Superior temporal gyrus (tissue), 1 donor: ENCODE results near the gene RAPSN.

Experiments used
- DNase-seq: peaks from one replicate; pipeline ENCODE4 v3.0.0-alpha.2; 2016; ENCODE audit errors: extremely low spot score

The RAPSN gene

DNA sequence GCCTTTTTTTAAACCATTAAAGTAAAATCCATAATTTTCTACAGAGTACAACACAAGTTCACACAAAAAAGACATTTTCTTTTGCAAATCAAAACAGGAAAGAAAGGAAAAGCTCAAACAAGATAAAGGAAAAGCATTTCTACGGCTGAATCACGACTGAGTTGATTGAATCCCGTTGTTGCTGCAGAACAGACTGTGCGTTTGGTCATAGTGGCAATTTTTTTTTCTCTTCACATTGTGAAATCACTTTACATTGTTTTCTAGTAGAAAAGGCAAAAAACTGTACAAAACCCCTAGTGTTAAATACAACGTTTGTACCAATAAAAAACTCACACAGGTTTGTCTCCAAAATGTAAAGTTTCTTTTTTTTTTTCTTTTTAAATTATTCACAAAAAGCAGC lies 17.3 kb upstream of the RAPSN start:
- peak; percentile 48 for DNase-seq

DNA sequence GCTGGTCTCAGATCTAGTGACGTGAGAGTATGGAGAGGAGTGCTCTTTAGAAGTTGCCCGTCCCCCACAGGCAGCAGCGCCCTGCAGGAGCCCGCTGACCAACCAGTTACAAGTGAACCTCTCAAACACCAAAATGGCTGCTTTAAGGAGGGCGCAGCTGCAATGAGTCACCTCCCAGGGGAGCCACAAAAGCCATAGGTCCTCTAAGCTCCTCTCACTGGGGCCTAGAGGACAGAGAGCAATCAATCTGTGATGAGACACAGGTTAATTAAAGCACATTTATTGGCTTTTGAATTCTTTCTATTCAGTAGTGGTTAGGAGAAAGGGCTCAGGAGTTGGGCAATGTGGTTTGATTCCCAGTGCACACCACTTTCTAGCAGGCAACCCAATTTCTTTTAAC lies 15.5 kb upstream of the RAPSN start:
- DNase-seq = no peak

DNA sequence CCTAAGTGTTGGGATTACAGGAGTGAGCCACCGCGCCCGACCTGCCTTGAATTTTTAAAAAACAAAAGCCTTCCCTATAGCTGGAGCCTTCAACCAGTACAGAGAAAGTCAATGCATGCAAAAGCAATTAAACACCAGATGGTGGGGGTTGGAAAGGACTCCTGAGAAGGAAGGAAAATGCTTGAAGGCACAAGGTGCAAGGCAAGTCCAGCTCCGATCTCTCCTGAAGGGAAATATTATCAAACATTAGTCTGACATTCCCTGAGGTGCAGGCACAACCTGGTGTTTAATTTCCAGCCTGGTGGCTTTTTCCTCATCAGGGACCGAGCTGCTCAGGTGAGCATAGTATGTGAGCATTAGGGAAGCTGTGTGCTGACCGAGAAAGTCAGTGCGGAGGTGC lies 12.9 kb upstream of the RAPSN start:
- DNase-seq = no peak

DNA sequence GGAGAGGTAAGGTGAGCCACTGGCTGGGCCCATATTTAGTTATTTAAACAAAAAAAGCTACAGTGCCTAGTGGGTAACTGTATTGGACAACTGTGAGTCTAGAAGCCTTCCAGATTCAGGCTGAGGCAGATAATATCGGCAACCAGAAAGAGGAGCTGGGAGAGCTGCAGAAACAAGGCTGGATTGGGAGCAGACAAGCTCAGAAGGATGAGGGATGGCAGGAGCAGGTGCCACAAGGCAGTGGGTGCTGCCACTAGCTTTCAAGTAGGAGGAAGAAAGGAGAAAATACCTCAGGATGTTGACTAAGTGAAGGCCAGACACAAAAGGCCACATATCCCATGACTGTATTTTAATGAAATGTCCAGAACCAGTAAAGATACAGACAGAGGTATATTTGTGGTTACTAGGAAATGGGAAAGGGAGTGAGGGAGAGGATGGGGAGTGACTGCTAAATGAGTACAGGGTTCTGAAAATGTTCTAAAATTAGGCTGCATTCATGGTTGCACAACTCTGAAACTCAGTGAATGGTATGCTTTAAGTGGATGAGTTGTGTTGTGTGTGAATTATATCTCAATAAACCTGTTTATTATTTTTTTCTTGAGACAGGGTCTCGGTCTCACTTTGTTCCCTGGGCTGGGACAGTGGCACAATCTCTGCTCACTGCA lies 11.8 kb upstream of the RAPSN start:
- DNase-seq = no peak

DNA sequence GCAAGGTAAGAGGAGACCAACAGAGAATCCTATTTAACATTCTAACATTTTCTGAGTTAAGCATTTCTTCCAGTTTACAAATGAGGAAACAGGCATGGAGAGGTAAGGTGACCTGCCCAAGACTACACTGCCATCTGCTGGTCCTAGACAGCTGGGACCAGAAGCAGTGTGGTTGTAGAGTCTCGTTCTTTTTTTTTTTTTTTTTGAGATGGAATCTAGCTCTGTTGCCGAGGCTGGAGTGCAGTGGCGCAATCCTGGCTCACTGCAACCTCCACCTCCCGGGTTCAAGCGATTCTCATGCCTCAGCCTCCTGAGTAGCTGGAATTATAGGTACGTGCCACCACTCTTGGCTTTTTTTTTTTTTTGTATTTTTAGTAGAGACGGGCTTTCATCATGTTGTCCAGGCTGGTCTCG lies 5.3 kb upstream of the RAPSN start:
- DNase-seq = peak; percentile 84

DNA sequence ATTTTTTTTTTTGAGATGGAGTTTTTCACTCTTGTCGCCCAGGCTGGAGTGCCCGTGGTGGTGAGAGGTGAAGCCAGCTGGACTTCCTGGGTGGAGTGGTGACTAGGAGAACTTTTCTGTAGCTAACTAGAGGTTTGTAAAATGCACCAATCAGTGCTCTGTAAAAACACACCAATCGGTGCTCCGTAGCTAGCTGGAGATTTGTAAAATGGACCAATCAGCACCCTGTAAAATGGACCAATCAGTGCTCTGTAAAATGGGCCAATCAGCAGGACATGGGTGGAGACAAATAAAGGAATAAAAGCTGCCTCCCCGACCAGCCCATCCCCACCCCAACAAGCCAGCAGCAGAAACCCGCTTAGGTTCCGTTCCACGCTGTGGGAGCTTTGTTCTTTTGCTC lies 4.4 kb upstream of the RAPSN start:
- DNase-seq = no peak

DNA sequence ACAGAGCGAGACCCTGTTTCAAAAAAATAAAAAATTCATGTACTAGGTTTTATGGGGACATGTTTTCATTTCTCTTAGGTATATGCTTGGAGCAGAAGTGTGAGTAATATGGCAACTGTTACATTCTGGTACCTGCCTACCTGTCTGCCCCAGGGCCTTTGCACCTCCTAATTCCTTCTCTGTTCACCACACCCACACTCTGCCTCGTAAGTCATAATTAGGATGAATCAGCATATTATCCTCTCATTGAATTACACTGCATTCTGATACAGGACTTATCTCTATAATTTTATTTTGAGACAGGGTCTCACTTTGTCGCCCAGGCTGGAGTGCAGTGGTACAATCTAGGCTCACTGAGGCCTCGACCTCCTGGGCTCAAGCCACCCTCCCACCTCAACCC lies 3.1 kb upstream of the RAPSN start:
- no peak for DNase-seq

DNA sequence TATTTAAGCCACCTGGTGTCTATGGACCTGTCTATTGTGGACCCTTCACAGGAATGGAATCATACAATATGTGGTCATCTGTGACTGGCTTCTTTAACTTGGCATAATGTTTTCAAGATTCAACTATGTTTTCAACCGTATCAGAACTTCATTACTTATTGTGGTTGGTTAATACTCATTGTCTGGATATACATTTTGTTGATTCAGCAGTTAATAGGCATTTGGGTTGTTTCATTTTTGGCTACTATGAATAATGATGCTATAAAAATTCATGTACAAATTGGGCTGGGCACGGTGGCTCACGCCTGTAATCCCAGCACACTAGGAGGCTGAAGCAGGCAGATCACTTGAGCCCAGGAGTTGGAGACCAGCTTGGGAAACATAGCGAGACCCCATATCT lies 2.5 kb upstream of the RAPSN start:
- DNase-seq = no peak

DNA sequence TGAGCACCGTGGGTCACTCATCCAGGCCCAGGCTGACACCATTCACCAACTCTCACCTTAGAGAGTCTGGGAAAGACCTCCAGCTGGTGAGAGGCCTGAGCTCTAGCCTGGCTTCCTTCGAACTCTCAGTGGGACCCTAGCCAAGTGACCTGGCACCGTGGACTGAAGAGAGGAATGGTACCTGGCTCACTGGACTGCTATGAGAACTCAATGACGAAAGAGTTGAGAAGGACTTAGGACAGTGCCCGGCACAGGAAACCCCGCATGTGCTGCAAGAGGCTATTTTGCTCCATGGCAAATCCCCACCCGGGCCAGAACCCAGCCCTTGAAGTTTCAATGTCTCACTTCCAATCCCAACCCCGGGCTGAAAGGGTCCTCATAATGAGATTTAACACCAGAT lies 605 bp upstream of the RAPSN start:
- DNase-seq = no peak

DNA sequence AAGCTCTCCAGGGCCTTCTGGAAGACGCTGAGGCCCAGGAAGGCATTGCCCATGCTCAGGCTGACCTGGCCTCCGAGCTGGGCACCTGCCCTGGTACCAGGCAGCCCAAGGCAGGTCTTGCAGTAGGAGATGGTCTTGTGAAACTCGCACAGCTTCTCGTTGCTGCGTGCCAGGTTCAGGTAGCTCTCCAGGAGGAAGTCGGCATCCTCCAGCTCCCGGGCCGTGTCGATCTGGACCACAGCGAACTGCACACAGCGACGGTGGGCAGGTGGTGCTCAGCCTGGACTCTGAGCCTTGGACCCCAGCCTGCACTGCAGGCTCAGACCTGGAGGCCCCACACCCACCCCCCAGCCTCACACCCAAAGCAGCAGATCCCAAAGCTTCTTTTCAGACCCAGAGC lies 1.0 kb downstream of the RAPSN start:
- DNase-seq = no peak

DNA sequence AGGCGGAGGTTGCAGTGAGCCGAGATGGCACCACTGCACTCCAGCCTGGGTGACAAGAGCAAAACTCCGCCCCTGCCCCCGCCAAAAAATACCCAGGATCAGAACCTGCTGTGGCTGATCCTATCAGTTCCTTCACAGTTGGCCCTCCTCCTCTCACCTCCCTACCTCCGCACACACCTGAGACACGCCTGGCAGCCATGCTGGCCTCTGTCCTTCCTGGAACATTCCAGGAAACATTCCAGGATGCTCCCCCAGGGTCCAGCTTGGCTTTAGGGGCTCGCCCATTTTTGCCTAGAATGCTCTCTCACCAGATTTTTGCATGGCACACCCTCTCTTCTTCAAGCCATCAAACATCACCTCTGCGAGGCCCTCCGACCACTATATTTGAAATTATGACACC lies 2.1 kb downstream of the RAPSN start:
- no peak for DNase-seq

DNA sequence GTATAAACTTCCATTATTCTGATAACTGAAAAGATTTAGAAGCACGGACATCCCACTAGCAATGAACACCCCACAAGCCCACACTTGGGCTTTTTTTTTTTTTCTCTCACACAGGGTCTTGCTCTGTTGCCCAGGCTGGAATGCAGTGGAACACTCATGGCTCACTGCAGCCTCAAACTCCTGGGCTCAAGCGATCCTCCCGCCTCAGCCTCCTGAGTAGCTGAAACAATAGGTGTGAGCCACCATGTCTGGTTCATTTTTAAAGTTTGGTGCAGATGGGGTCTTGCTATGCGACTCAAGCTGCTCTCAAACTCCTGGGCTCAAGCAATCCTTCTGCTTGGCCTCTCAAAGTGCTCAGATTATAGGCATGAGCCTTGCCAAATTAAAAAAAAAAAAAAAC lies 3.1 kb downstream of the RAPSN start:
- no peak for DNase-seq

DNA sequence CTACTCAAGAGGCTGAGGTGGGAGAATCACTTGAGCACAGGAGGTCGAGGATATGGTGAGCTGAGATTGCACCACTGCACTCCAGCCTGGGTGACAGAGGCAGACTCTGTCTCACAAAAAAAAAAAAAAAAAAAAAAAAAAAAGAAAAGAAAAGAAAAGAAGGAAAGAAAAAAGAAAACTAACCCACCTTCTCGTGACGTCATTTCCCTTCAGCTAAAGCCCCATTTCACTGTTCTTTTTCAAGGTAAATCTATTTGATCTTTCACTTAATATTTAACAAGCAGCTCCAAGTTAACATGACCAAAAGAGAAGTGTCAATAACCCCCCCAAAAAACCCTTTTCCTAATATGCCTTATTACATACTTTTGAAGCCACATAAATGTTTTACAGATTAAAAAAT lies 5.1 kb downstream of the RAPSN start:
- DNase-seq = no peak

DNA sequence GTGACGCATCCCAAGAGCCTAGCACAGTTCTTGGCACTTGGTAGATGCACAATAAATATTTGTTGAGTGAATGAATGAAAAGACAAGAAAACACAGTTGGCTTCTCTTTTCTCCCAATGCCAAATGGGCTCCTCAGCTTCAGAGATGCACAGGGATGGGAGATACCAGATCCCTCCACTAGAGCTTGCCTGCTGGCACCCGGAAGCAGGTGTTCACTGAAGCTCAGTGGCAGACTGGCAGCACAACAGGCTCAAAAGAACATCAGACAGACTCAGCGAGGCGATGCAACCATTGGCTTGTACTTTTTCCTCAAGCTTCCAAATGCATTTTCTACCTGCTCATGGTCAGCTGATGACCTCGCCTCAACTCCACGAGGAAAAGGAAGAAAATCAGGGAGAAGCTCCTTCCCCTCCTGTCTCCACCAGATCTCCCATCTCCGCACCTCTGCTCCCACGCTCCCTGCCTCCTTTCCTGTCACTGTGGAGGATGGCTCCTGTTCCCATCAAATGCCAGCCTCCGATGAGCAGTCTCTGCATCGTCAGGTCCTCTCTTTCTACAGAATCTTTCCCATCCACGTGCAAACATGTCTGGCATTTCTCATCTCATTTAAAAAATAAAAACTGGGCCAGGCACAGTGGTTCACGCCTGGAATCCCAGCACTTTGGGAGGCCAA lies 5.8 kb downstream of the RAPSN start:
- DNase-seq = peak; percentile 30

DNA sequence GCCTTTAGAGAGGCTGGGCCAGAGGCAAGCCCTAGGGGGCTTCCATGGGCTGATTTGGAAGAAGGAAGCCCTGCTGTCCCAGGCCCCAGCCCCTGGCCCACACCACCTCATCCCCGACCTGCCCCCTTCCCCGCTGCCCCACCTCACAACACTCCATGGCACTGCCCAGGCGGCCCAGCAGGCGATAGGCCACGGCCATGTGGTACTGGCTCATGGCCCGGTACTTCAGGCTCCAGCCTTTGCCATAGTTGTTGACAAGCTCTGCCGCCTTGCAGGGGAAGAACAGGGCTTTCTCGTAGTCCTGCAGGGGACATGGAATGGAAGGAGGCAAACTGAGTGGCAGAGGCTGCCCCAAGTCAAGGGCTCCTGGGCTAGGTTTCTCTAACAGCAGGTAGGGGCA lies 6.4 kb downstream of the RAPSN start:
- peak; percentile 38 for DNase-seq

DNA sequence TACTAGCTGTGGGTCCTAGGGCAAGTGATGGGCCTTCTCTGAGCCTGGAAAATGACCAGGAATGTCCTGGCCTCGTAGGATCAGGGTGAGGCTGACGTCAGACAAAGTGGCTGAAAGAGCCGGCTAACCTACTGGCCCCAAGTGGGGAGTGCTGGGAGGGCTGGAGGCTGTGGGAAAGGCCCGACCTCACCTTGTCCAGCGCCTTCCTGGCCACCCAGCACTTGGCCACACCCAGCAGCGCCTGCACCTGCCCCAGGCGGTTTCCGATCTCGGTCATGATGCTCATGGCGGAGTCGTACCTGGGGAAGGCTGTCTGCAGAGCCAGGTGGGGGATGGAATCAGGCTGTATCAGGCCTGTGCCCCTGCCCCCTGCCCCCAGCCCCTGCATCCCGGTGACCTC lies 7.5 kb downstream of the RAPSN start:
- no peak for DNase-seq

DNA sequence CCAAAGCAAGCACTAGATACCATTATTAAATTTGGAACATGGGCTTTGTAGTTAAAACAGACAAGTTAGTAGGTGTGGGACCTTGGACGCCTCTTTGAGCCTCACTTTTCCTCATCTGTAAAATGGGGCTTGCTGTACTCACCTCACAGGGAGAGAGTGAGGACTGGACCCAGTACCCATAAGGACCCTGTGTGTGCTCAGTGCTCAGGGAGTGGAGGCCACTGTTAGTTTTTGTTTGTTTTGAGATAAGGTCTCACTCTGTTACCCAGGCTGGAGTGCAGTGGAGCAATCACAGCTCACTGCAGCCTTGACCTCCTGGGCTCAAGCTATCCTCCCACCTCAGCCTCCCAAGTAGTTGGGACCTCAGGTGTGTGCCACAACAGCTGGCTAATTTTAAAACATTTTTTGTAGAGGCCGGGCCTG lies 8.9 kb downstream of the RAPSN start:
- no peak for DNase-seq

DNA sequence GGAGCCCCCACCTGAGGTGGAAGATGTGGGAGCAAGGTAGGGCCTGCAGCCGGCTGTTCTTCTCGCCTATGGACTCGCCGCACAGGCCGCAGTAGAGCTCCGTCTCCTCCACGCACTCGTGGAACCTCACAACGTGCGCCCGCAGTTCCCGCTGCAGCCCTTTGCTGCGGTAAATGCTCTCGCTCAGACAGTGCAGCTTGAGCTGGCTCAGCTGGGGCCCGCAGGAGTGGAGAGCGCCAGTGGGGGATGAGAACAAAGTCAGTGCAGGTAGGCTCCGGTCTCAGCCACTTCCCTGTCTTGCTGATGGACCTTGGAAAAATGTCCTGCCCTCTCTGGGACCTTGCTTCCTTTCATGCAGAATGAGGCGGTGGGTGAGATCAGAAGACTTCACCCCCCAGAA lies 10.2 kb downstream of the RAPSN start:
- DNase-seq = no peak

DNA sequence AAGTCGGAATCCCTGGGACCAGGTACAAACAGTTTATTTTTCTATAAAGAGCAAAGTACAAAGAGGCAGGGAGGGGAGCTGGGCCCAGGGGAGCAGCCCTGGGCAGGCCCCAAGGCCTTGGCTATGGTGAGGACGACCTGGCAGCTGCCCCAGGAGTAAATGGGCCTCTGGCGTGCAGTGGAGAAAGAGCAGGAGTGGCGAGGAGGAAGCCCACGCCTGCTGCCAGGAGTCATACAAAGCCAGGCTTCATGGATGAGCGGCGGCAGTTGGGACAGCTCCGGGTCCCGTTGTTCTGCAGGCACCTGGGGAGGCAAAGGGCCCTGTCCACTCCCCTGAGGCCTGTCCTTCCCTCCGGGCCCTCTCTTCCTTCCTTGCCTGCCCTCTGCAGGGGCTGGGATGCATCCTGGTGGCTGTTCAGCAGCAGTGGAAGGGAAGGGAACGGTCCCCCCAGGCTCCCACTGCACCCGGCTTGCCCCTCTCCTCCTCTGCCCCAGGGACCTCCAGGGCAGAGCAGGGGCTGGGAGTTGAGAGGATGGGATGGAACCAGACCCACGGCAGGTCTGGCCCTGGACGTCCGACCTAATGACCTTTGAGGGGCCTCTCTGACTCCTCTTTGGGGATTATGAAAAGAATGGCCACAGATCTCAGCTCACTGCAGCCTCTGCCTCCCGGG lies 11.1 kb downstream of the RAPSN start:
- no peak for DNase-seq

DNA sequence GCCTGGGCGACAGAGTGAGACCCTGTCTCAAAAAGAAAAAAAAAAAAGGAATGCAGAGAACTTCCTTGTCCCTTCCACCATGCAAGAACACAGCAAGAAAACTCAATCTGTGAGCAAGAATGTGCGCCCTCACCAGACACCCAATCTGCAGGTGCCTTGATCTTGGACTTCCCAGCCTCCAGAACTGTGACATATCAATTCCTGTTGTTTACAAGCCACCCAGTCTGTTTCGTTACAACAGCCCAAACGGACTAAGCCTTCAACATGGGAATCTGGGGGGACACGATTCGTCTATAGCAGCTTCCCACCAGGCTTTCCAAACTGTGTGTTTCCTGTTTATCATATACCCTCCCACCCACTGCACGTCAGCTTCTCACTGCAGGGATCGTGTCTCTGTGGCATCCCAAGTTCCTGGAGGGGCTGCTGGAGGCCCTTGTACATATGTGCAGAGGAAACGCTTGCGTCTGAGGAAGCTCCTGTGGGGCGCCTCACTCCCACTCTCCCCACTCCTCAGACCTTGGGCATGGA lies 11.7 kb downstream of the RAPSN start:
- DNase-seq = no peak

DNA sequence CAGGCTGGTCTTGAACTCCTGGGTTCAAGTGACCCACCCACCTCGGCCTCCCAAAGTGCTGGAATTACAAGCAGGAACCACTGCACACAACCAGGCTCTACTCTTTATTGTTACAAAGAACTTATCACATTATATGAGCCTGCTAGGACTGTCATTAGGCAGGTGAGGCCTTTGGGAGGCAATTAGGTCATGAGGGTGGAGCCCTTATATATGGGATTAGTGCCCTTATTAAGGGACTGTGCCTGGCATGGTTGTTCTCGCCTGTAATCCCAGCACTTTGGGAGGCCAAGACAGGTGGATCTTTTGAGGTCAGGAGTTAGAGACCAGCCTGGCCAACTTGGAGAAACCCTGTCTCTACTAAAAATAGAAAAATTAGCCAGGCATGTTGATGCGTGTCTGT lies 12.2 kb downstream of the RAPSN start:
- DNase-seq = no peak

DNA sequence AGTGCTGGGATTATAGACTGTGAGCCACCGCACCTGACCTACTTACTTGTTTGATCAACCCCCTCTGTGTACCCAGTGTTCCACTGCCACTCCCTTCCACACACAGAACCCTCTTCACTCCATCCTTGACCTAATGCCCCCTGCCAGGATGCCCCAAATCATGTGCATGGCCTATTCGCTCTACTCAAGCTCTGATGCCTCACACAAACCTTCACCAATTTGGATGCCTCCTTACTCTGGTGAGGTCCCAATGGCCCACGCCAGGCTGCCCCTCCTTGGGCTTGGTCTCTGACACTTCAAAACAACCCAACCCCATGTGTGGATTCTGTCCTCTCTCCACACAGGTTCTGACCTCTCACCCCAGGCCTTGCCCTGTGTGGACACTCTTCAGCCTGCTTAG lies 13.2 kb downstream of the RAPSN start:
- DNase-seq = no peak
